WTC11 (cell line): Measurements from ENCODE around the gene ACSF2. TPM values are rescaled to one million over a fixed set of nuclear protein-coding genes. Genes with fewer than 3 reads are reported as not detected.

ENCODE experiments used
- ATAC-seq: fragments of 200-7000 bp; cut with Tn5 transposase; 2 replicates; pipeline ENCODE4 v1.10.0; 2021; ENCODE audit warnings: mild to moderate bottlenecking, moderate library complexity
- CTCF ChIA-PET: fragments of 300-600 bp; sonication (Branson Sonifier 250); formaldehyde crosslinking; loops from one replicate; lab custom pipeline; 2021; ENCODE audit warnings: antibody characterized with exemption; lab: Charles Lee
- POLR2A ChIA-PET: fragments of 350-600 bp; sonication (Branson Sonifier 250); formaldehyde crosslinking; loops from one replicate; lab custom pipeline; 2021; ENCODE audit warnings: antibody characterized with exemption; lab: Charles Lee
- DNase-seq: peaks from one replicate; pipeline ENCODE4 v3.0.0; 2021; ENCODE audit warnings: low spot score
- H3K27ac Mint-ChIP-seq: 2 replicates; pipeline ENCODE4 v1.8.0; 2021; ENCODE audit warnings: mixed read lengths
- H3K27me3 Mint-ChIP-seq: 2 replicates; pipeline ENCODE4 v1.8.0; 2021; ENCODE audit warnings: low read depth, mild to moderate bottlenecking, moderate library complexity, mixed read lengths
- H3K36me3 Mint-ChIP-seq: 2 replicates; pipeline ENCODE4 v1.8.0; 2021; ENCODE audit warnings: mixed read lengths
- H3K4me1 Mint-ChIP-seq: 2 replicates; pipeline ENCODE4 v1.8.0; 2022; ENCODE audit warnings: mixed read lengths
- H3K4me3 Mint-ChIP-seq: 2 replicates; pipeline ENCODE4 v1.8.0; 2021; ENCODE audit warnings: mild to moderate bottlenecking, moderate library complexity, mixed read lengths
- H3K9me3 Mint-ChIP-seq: 2 replicates; pipeline ENCODE4 v1.8.0; 2021; ENCODE audit warnings: mixed read lengths
- ATF3 ChIP-seq: sonication (generic); formaldehyde crosslinking; conservative IDR thresholded peaks from 2 replicates; pipeline ENCODE4 v1.8.1; 2022; ENCODE audit warnings: mild to moderate bottlenecking, missing genetic modification reagents
- CREB1 ChIP-seq: sonication (generic); formaldehyde crosslinking; IDR thresholded peaks from 2 replicates; pipeline ENCODE4 v1.8.0; 2023; ENCODE audit warnings: mild to moderate bottlenecking, missing genetic modification reagents
- ELF4 ChIP-seq: sonication (generic); formaldehyde crosslinking; IDR thresholded peaks from 2 replicates; pipeline ENCODE4 v1.8.1; 2022; ENCODE audit warnings: low read depth, mild to moderate bottlenecking, moderate library complexity, missing genetic modification reagents
- FOXP1 ChIP-seq: sonication (generic); formaldehyde crosslinking; IDR thresholded peaks from 2 replicates; pipeline ENCODE4 v1.8.0; 2022; ENCODE audit warnings: missing genetic modification reagents, mild to moderate bottlenecking, moderate library complexity, borderline replicate concordance
- GTF2I ChIP-seq: fragments of 250-450 bp; sonication (Bioruptor Pico); conservative IDR thresholded peaks from 2 replicates; pipeline ENCODE4 v1.4.0; 2021; ENCODE audit warnings: mild to moderate bottlenecking
- HMGA2 ChIP-seq: fragments of 250-450 bp; sonication (Bioruptor Pico); IDR thresholded peaks from 2 replicates; pipeline ENCODE4 v1.4.0; 2021; ENCODE audit warnings: mild to moderate bottlenecking, moderate library complexity
- JUN ChIP-seq: sonication (generic); formaldehyde crosslinking; IDR thresholded peaks from 2 replicates; pipeline ENCODE4 v1.8.0; 2023; ENCODE audit warnings: mild to moderate bottlenecking, missing genetic modification reagents
- KAT7 ChIP-seq: sonication (generic); formaldehyde crosslinking; IDR thresholded peaks from 2 replicates; pipeline ENCODE4 v1.8.1; 2023; ENCODE audit warnings: missing genetic modification reagents, mild to moderate bottlenecking, borderline replicate concordance
- NR1H2 ChIP-seq: sonication (generic); formaldehyde crosslinking; IDR thresholded peaks from 2 replicates; pipeline ENCODE4 v1.9.0; 2021; ENCODE audit warnings: mild to moderate bottlenecking, moderate library complexity, missing genetic modification reagents
- OVOL2 ChIP-seq: fragments of 250-450 bp; sonication (Bioruptor Pico); IDR thresholded peaks from 2 replicates; pipeline ENCODE4 v1.9.0; 2021; ENCODE audit warnings: mild to moderate bottlenecking, borderline replicate concordance
- PREB ChIP-seq: sonication (generic); formaldehyde crosslinking; IDR thresholded peaks from 2 replicates; pipeline ENCODE4 v1.8.1; 2022; ENCODE audit warnings: mild to moderate bottlenecking, missing genetic modification reagents, moderate library complexity, borderline replicate concordance
- RORB ChIP-seq: fragments of 250-450 bp; sonication (Bioruptor Pico); IDR thresholded peaks from 2 replicates; pipeline ENCODE4 v1.9.0; 2021; ENCODE audit warnings: mild to moderate bottlenecking
- SMAD3 ChIP-seq: sonication (generic); formaldehyde crosslinking; IDR thresholded peaks from 2 replicates; pipeline ENCODE4 v1.8.0; 2022; ENCODE audit warnings: missing genetic modification reagents, mild to moderate bottlenecking, borderline replicate concordance
- SOX15 ChIP-seq: fragments of 250-450 bp; sonication (Bioruptor Pico); IDR thresholded peaks from 2 replicates; pipeline ENCODE4 v1.9.0; 2021; ENCODE audit warnings: mild to moderate bottlenecking
- ZMAT4 ChIP-seq: fragments of 250-450 bp; sonication (Bioruptor Pico); IDR thresholded peaks from 2 replicates; pipeline ENCODE4 v1.9.0; 2021; ENCODE audit warnings: mild to moderate bottlenecking
- ZNF281 ChIP-seq: sonication (generic); formaldehyde crosslinking; IDR thresholded peaks from 2 replicates; pipeline ENCODE4 v1.8.0; 2023; ENCODE audit warnings: mild to moderate bottlenecking, missing genetic modification reagents
- ZNF532 ChIP-seq: fragments of 250-450 bp; sonication (Bioruptor Pico); IDR thresholded peaks from 2 replicates; pipeline ENCODE4 v1.9.0; 2021; ENCODE audit warnings: mild to moderate bottlenecking, borderline replicate concordance
- ZNF671 ChIP-seq: fragments of 250-450 bp; sonication (Bioruptor Pico); IDR thresholded peaks from 2 replicates; pipeline ENCODE4 v1.8.0; 2021; ENCODE audit warnings: mild to moderate bottlenecking
- total RNA-seq: library from RNA; stranded (reverse); gene quantifications from 3 replicates; pipeline ENCODE4 v1.2.3, GENCODE V29; 2021
- TF ChIP-seq, protein P1 (sequence below): fragments of 250-450 bp; sonication (Bioruptor Pico); conservative IDR thresholded peaks from 2 replicates; pipeline ENCODE4 v1.9.0; 2021; ENCODE audit warnings: mild to moderate bottlenecking
- TF ChIP-seq, protein P2 (sequence below): sonication (generic); formaldehyde crosslinking; IDR thresholded peaks from 2 replicates; pipeline ENCODE4 v1.8.0; 2022; ENCODE audit warnings: missing genetic modification reagents

The ACSF2 gene
- total RNA-seq, 1 experiment from 2014 or later: 19.9 TPM

GRCh38 chr17:50424996-50425681, 879 bp upstream of the ACSF2 start:
- H3K27me3 Mint-ChIP-seq: peaks cover 24% of the 10 kb centered on the region
- no peaks in the 10 kb centered on the region for H3K36me3 Mint-ChIP-seq
- CTCF ChIA-PET: interaction anchor here (0.9 to 3.6 kb wide), 2 partner anchors 28 to 225 kb away, joined by 8 to 49 read pairs; partner anchors contain the start of gene LRRC59
- DNase-seq (no peak), ATAC-seq (no peak)
- H3K4me1 Mint-ChIP-seq: peaks cover 17% of the 10 kb centered on the region
- POLR2A ChIA-PET: no interaction called here
- TF ChIP-seq OVOL2 (no peak), PREB (CRISPR knock-in tag) (no peak), FOXP1 (CRISPR knock-in tag) (no peak), HMGA2 (no peak), SOX15 (CRISPR knock-in tag) (no peak), ZMAT4 (CRISPR knock-in tag) (no peak), NR1H2 (CRISPR knock-in tag) (no peak), ELF4 (CRISPR knock-in tag) (no peak), CREB1 (CRISPR knock-in tag) (no peak), ZNF671 (CRISPR knock-in tag) (no peak), JUN (CRISPR knock-in tag) (no peak), RORB (CRISPR knock-in tag) (no peak)
- TF ChIP-seq, protein P1, sequence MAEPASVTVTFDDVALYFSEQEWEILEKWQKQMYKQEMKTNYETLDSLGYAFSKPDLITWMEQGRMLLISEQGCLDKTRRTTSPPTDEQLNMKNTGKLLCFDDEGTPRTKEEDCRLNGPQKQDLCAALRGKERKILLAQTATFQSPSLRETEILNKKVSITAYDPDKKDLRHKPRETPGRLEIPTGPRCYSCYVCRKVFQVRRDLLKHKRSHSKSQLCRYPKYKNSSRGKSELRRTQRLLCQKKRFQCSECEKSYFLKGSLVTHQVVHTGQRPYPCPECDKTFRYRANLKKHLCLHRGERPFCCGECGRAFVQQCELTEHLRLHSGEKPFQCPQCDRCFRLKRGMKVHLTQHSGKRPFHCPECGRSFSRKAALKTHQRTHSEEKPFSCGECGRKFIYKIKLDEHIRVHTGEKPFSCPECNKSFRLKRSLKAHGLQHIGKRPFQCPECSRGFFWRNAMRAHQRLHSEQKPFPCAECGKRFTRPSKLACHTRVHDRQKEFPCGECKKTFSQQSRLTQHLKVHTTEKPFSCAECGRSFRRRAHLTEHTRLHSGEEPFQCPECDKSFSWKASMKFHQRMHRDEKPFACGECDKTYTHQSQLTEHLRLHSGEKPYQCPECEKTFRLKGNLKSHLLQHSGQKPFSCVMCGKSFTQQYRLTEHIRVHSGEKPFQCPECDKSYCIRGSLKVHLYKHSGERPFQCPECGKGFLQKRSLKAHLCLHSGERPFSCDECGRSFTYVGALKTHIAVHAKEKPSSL (CRISPR knock-in tag): no peak
- peak overlapping the region; percentile 76 for H3K4me3 Mint-ChIP-seq
- no peak overlapping the region for H3K27ac Mint-ChIP-seq
- peaks cover 5% of the 10 kb centered on the region; the same call in 1 of the 2 replicates for H3K9me3 Mint-ChIP-seq

GRCh38 chr17:50426472-50426782, 409 bp downstream of the ACSF2 start:
- no peak overlapping the region for H3K27ac Mint-ChIP-seq
- TF ChIP-seq KAT7 (CRISPR knock-in tag): 0 out of 2 replicates have a peak, but pooled peaks have one; percentile 6
- no peak for TF ChIP-seq SMAD3 (CRISPR knock-in tag)
- TF ChIP-seq ZNF281: no peak
- no peak for TF ChIP-seq GTF2I (CRISPR knock-in tag)
- TF ChIP-seq ATF3 (CRISPR knock-in tag): no peak
- no peak for TF ChIP-seq FOXP1 (CRISPR knock-in tag)
- TF ChIP-seq, protein P2, sequence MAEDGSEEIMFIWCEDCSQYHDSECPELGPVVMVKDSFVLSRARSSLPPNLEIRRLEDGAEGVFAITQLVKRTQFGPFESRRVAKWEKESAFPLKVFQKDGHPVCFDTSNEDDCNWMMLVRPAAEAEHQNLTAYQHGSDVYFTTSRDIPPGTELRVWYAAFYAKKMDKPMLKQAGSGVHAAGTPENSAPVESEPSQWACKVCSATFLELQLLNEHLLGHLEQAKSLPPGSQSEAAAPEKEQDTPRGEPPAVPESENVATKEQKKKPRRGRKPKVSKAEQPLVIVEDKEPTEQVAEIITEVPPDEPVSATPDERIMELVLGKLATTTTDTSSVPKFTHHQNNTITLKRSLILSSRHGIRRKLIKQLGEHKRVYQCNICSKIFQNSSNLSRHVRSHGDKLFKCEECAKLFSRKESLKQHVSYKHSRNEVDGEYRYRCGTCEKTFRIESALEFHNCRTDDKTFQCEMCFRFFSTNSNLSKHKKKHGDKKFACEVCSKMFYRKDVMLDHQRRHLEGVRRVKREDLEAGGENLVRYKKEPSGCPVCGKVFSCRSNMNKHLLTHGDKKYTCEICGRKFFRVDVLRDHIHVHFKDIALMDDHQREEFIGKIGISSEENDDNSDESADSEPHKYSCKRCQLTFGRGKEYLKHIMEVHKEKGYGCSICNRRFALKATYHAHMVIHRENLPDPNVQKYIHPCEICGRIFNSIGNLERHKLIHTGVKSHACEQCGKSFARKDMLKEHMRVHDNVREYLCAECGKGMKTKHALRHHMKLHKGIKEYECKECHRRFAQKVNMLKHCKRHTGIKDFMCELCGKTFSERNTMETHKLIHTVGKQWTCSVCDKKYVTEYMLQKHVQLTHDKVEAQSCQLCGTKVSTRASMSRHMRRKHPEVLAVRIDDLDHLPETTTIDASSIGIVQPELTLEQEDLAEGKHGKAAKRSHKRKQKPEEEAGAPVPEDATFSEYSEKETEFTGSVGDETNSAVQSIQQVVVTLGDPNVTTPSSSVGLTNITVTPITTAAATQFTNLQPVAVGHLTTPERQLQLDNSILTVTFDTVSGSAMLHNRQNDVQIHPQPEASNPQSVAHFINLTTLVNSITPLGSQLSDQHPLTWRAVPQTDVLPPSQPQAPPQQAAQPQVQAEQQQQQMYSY (CRISPR knock-in tag): peak; percentile 83
- TF ChIP-seq ZNF532 (CRISPR knock-in tag): no peak

More at GRCh38 chr17:50426472-50426782, 409 bp downstream of the ACSF2 start:
- Mint-ChIP-seq H3K27me3 (peaks cover 24% of the 10 kb centered on the region), H3K9me3 (no peaks in the 10 kb centered on the region), H3K4me3 (peak overlapping the region; percentile 75), H3K4me1 (peaks cover 22% of the 10 kb centered on the region), H3K36me3 (no peaks in the 10 kb centered on the region)
- ChIA-PET POLR2A (interaction anchor here (1.1 to 1.5 kb wide), 2 partner anchors 14 to 29 kb away, joined by 3 to 6 read pairs; partner anchors contain the start of gene LRRC59), CTCF (interaction anchor here (0.6 to 3.6 kb wide), 6 partner anchors 9 to 157 kb away, joined by 3 to 49 read pairs (median 4); partner anchors contain the start of gene LRRC59)
- ATAC-seq (peak; percentile 54), DNase-seq (no peak)
